ENCODE data around the gene SLC31A1.

Gene SLC31A1

GRCh38 chr9:113307396-113307975, 86.1 kb downstream of the SLC31A1 start:
- DNase-seq (ENCODE audit: low read depth): no peak

GRCh38 chr9:113309204-113309813, 88.0 kb downstream of the SLC31A1 start:
- no peak for DNase-seq (ENCODE audit: low read depth)

- DNase-seq (ENCODE audit: low read depth): no peak
These were observed 89.2 kb downstream of the SLC31A1 start for GRCh38 chr9:113310538-113310937.

- DNase-seq (ENCODE audit: low read depth): no peak
These were observed 90.6 kb downstream of the SLC31A1 start for GRCh38 chr9:113311961-113312360.

DNA sequence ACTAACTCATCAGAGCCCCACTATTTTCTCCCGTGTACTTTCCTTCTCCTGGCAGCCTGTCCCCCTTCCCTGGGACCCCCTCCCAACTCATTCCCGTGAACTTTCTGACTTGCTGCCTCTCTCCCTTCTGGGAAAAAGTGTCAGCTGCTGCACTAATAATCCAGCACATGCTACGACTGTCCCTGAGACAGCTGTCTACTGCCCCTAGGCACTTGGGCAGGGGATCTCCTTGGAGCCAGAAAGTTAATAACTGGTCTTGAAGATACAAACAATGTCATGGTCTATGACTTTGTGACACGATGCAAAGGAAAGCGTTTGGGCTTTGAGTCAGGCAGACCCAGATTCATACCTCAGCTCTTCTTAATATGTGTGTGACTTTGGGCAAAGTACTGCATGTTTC, 91.9 kb downstream of the SLC31A1 start:
- no peak for DNase-seq (ENCODE audit: low read depth)
